ENCODE measurements around the gene SSRP1. TPM values are rescaled to one million over a fixed set of nuclear protein-coding genes. Genes with fewer than 3 reads are reported as not detected.

Gene SSRP1
- total RNA-seq, 1 experiment from 2014 or later, result 290 TPM

DNA sequence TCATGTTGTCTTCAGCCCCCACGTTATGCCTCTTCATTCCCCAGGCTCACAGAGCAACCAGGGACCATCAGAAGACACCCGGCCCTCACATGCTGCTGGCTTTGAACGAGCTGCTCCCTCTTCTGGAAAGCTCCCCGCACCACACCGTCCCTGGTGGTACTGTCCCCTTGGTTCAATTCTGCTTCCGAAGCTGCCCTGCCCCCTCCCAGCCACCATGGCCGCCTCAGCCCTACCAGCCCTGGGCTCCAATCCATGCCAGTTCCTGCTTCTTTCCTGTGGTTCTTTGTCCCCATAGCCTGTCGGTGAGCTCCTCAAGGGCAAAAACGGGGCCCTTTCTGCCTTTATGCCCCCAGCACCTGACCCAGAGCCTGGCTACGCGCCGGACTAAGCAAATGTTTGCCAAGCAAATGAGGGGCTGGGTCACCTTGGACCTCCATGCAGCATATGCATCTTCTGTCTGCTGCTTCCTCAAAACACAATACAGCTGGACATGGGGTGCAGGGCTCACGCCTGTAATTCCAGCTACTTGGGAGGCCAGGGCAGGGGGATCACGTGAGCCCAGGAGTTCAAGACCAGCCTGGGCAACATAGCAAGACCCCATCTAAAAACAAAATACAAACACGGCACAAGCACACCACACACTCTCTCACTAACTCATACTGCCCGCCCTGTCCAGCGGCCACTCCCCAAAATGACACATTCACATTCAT, 32.3 kb downstream of the SSRP1 start:
- H3F3A ChIP-seq (ENCODE audit: insufficient read depth, low read depth), result peaks cover 18% of the 10 kb centered on the region
- no peaks in the 10 kb centered on the region for H3K9me2 ChIP-seq (ENCODE audit: insufficient read depth)
- H3K27ac ChIP-seq, result no peak overlapping the region
- no peak for DNase-seq
- no TSS peak for BruUV-seq (replicated peaks)
- H4K20me1 ChIP-seq (ENCODE audit: insufficient read depth), result peaks cover 34% of the 10 kb centered on the region
- peaks cover 4% of the 10 kb centered on the region; the same call in 1 of the 2 replicates for H3K9me3 ChIP-seq (ENCODE audit: insufficient read depth, low read depth)
- peaks cover 14% of the 10 kb centered on the region for H3K4me1 ChIP-seq (replicated peaks; ENCODE audit: insufficient read depth)
- TF ChIP-seq EZH2 (IDR thresholded peaks at IDR 0.05; ENCODE audit: low read depth), result no peak
- intact Hi-C loops (cut with micrococcal nuclease; ENCODE audit: unreplicated experiment), result no loop called here
- no peak overlapping the region for H3K4me2 ChIP-seq
- peaks cover 30% of the 10 kb centered on the region for H3K79me2 ChIP-seq (ENCODE audit: low read depth)
- no peak overlapping the region for H3K4me3 ChIP-seq
- H3K36me3 ChIP-seq (ENCODE audit: low read depth), result peaks cover 38% of the 10 kb centered on the region
- ChIA-PET POLR2A (ENCODE audit: unreplicated experiment) (interaction anchor here (0.5 kb wide), 1 partner anchor 23 kb away, joined by 9 read pairs; no protein-coding TSS in a partner anchor), CTCF (interaction anchor here (0.7 kb wide), 1 partner anchor 19 kb away, joined by 3 read pairs; no protein-coding TSS in a partner anchor)
- H2AFZ ChIP-seq, result no peak overlapping the region
- H3K27me3 ChIP-seq (ENCODE audit: insufficient read depth, low read depth), result no peaks in the 10 kb centered on the region

DNA sequence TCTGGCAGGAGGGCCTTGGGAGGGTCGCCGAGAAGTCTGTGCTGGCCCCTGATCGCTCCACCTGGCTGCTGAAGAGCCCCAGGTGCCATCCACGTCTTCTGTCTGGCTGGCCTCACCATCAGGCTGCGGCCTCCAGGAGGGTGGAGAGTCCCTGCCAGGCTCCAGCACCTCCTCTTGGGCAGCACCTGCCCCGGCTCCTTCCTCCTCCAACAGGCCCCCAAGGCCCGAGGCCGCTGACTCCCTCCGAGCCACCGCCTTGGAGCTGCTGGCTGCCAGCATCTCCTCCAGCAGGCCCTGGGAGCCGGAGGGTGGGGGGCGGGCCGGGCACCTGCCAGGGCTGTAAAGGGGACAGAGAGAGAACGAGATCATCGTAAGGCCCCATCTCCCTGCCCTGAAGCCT, 33.2 kb downstream of the SSRP1 start:
- ChIA-PET POLR2A (ENCODE audit: unreplicated experiment) (interaction anchor here (0.5 kb wide), 1 partner anchor 24 kb away, joined by 9 read pairs; no protein-coding TSS in a partner anchor), CTCF (no interaction called here)
- Histone ChIP-seq H3K4me3 (no peak overlapping the region), H3F3A (ENCODE audit: insufficient read depth, low read depth) (peaks cover 14% of the 10 kb centered on the region), H3K9me2 (ENCODE audit: insufficient read depth) (no peaks in the 10 kb centered on the region), H3K4me2 (no peak overlapping the region), H3K27ac (no peak overlapping the region), H3K79me2 (ENCODE audit: low read depth) (peaks cover 26% of the 10 kb centered on the region), H3K36me3 (ENCODE audit: low read depth) (peaks cover 38% of the 10 kb centered on the region), H4K20me1 (ENCODE audit: insufficient read depth) (peaks cover 26% of the 10 kb centered on the region), H3K27me3 (ENCODE audit: insufficient read depth, low read depth) (no peaks in the 10 kb centered on the region), H2AFZ (no peak overlapping the region), H3K9me3 (ENCODE audit: insufficient read depth, low read depth) (peaks cover 4% of the 10 kb centered on the region; the same call in 1 of the 2 replicates), H3K4me1 (replicated peaks; ENCODE audit: insufficient read depth) (peaks cover 5% of the 10 kb centered on the region)
- DNase-seq, result no peak
- TF ChIP-seq, protein P1, sequence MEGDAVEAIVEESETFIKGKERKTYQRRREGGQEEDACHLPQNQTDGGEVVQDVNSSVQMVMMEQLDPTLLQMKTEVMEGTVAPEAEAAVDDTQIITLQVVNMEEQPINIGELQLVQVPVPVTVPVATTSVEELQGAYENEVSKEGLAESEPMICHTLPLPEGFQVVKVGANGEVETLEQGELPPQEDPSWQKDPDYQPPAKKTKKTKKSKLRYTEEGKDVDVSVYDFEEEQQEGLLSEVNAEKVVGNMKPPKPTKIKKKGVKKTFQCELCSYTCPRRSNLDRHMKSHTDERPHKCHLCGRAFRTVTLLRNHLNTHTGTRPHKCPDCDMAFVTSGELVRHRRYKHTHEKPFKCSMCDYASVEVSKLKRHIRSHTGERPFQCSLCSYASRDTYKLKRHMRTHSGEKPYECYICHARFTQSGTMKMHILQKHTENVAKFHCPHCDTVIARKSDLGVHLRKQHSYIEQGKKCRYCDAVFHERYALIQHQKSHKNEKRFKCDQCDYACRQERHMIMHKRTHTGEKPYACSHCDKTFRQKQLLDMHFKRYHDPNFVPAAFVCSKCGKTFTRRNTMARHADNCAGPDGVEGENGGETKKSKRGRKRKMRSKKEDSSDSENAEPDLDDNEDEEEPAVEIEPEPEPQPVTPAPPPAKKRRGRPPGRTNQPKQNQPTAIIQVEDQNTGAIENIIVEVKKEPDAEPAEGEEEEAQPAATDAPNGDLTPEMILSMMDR (conservative IDR thresholded peaks at IDR 0.05), result no peak
- no peak for TF ChIP-seq EZH2 (IDR thresholded peaks at IDR 0.05; ENCODE audit: low read depth)
- BruUV-seq (replicated peaks), result no TSS peak
- intact Hi-C loops (cut with micrococcal nuclease; ENCODE audit: unreplicated experiment), result no loop called here

DNA sequence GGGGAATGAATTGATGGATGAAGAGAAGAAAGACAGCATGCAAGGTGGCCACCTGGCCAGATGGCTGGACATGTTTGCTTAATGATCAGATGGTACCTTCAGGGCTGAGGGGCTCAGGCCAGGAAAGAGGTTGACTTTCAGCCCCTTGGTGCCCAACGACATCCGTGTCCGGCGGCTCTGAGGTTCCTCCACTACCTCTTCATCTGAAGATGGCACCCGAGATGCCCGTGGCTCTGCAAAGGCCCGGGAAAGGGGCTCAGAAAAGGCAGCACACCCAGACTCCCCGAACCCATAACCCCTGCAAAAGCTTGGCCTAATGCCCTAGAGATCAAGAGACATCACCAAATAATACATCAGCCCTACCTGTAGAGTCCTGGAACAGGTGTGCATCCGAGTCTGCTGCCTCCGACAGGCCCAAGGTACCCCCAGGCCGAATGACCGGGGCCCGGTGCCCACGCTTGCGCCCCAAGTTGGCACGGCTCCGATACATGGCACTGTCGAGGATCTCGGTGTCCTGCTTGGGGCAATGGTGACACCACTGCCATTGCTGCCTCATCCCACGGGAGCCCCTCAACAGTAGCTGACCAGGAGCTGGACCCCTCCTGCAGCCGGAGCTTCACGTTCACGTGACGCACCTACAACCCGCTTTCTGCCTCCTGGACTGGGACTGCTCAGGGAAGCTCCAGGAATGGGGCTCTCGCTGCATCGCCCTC, 33.8 kb downstream of the SSRP1 start:
- POLR2A ChIA-PET (ENCODE audit: unreplicated experiment), result no interaction called here

More for the DNA sequence above, 33.8 kb downstream of the SSRP1 start:
- intact Hi-C loops (cut with micrococcal nuclease; ENCODE audit: unreplicated experiment), result no loop called here
- CTCF ChIA-PET, result no interaction called here
- Histone ChIP-seq H3F3A (ENCODE audit: insufficient read depth, low read depth) (peaks cover 16% of the 10 kb centered on the region), H3K27me3 (ENCODE audit: insufficient read depth, low read depth) (no peaks in the 10 kb centered on the region), H3K9me3 (ENCODE audit: insufficient read depth, low read depth) (peaks cover 4% of the 10 kb centered on the region; the same call in 1 of the 2 replicates), H3K4me2 (no peak overlapping the region), H3K36me3 (ENCODE audit: low read depth) (peaks cover 38% of the 10 kb centered on the region), H2AFZ (no peak overlapping the region), H3K9me2 (ENCODE audit: insufficient read depth) (no peaks in the 10 kb centered on the region), H3K4me3 (no peak overlapping the region), H3K79me2 (ENCODE audit: low read depth) (peaks cover 20% of the 10 kb centered on the region), H3K4me1 (replicated peaks; ENCODE audit: insufficient read depth) (0 out of 2 replicates have a peak, but pooled peaks cover under 1% of the 10 kb centered on the region), H3K27ac (no peak overlapping the region), H4K20me1 (ENCODE audit: insufficient read depth) (peaks cover 20% of the 10 kb centered on the region)
- BruUV-seq (replicated peaks), result no TSS peak
- no peak for DNase-seq
- no peak for TF ChIP-seq EZH2 (IDR thresholded peaks at IDR 0.05; ENCODE audit: low read depth)
- TF ChIP-seq, protein P1 (conservative IDR thresholded peaks at IDR 0.05), result no peak
